ENCODE results near the gene ACTR8.

- TF ChIP-seq CTCF (IDR thresholded peaks at IDR 0.05) (no peak), POLR2A (IDR thresholded peaks at IDR 0.05) (no peak)
Observed at GRCh38 chr3:53883008-53883407, 1.1 kb upstream of the ACTR8 start.
